GM19025 (cell line): Measurements from ENCODE around the gene ATP4A.
"Not testable (repeated sequence)": the region's sequence is repeated elsewhere in the genome, so short reads cannot be mapped to it uniquely, and the experiment has no call there.

Experiments
- ATAC-seq: cut with Tn5 transposase; IDR thresholded peaks from one replicate; pipeline ENCODE4 v1.9.1; 2021; ENCODE audit warnings: mild to moderate bottlenecking, low read depth, moderate library complexity; ENCODE audit not compliant: unreplicated experiment

Gene ATP4A

GRCh38 chr19:35563207-35563829, at the start of gene ATP4A:
TSS of gene ATP4A (minus strand) at chr19:35563658. CDS start at chr19:35563629, 29 bp downstream.
- no peak for ATAC-seq

- ATAC-seq: peak; percentile 85
Observed at GRCh38 chr19:35612559-35613321, 49.3 kb upstream of the ATP4A start, which contains the start of gene HAUS5. TSS of gene HAUS5 (plus strand) at chr19:35612735. CDS start at chr19:35612795, 60 bp downstream.

- no peak for ATAC-seq
Observed at GRCh38 chr19:35612224-35612558, 48.7 kb upstream of the ATP4A start.

- ATAC-seq: no peak
Observed at GRCh38 chr19:35609851-35610353, 46.4 kb upstream of the ATP4A start.

- no peak for ATAC-seq
Observed at GRCh38 chr19:35608251-35608650, 44.8 kb upstream of the ATP4A start.

- no peak for ATAC-seq
Observed at GRCh38 chr19:35607661-35608060, 44.2 kb upstream of the ATP4A start.

GRCh38 chr19:35607170-35607569, 43.7 kb upstream of the ATP4A start:
- not testable (repeated sequence) for ATAC-seq

GRCh38 chr19:35604436-35604835, 41.0 kb upstream of the ATP4A start:
- ATAC-seq: not testable (repeated sequence)

GRCh38 chr19:35601971-35602370, 38.5 kb upstream of the ATP4A start:
- ATAC-seq: no peak

GRCh38 chr19:35596366-35596999, 33.0 kb upstream of the ATP4A start:
- peak; percentile 58 for ATAC-seq

- ATAC-seq: no peak
Observed at GRCh38 chr19:35595928-35596327, 32.5 kb upstream of the ATP4A start.

- not testable (repeated sequence) for ATAC-seq
Observed at GRCh38 chr19:35595026-35595425, 31.6 kb upstream of the ATP4A start.

GRCh38 chr19:35592226-35592625, 28.8 kb upstream of the ATP4A start:
- ATAC-seq: no peak

GRCh38 chr19:35590875-35591274, 27.4 kb upstream of the ATP4A start:
- no peak for ATAC-seq

GRCh38 chr19:35587321-35587720, 23.9 kb upstream of the ATP4A start:
- ATAC-seq: no peak

- ATAC-seq: no peak
Observed at GRCh38 chr19:35585848-35586247, 22.4 kb upstream of the ATP4A start, which contains the start of gene PMIS2. TSS of gene PMIS2 (plus strand) at chr19:35586173. CDS start at chr19:35586260, 87 bp downstream.

GRCh38 chr19:35582760-35583159, 19.3 kb upstream of the ATP4A start:
- no peak for ATAC-seq

GRCh38 chr19:35578707-35579106, 15.2 kb upstream of the ATP4A start:
- ATAC-seq: no peak

- no peak for ATAC-seq
Observed at GRCh38 chr19:35577918-35578317, 14.5 kb upstream of the ATP4A start.

- ATAC-seq: no peak
Observed at GRCh38 chr19:35571406-35571965, 8.0 kb upstream of the ATP4A start.

GRCh38 chr19:35569281-35569781, 5.9 kb upstream of the ATP4A start:
- ATAC-seq: no peak
